OCI-LY7 (cell line): Measurements from ENCODE around the gene AFF3. TPM values are rescaled to one million over a fixed set of nuclear protein-coding genes. Genes with fewer than 3 reads are reported as not detected.

Experiments used
- BruUV-seq: library from RNA; stranded (reverse); fragments of 400-500 nt; replicated peaks from 2 replicates; lab custom pipeline; 2021; lab: Mats Ljungman, UMichigan
- CTCF ChIA-PET: fragments of 300-600 bp; sonication (Branson Sonifier 250); formaldehyde crosslinking; loops from one replicate; lab custom pipeline; 2022; ENCODE audit warnings: antibody characterized with exemption; ENCODE audit not compliant: unreplicated experiment; lab: Charles Lee
- POLR2A ChIA-PET: fragments of 300-600 bp; sonication (Branson Sonifier 250); formaldehyde crosslinking; loops from one replicate; lab custom pipeline; 2022; ENCODE audit warnings: antibody characterized with exemption; lab: Charles Lee
- DNase-seq: peaks from one replicate; pipeline ENCODE4 v3.0.0-alpha.2; 2015; ENCODE audit warnings: low spot score
- H2AFZ ChIP-seq: fragments of 200-600 bp; sonication (generic), shearing (Covaris generic); 2 replicates; pipeline ENCODE4 v1.6.1; 2014; ENCODE audit warnings: mild to moderate bottlenecking, antibody characterized with exemption, low read length, moderate library complexity
- H3K27ac ChIP-seq: fragments of 200-600 bp; sonication (generic); 2 replicates; pipeline ENCODE4 v1.5.1; 2014; ENCODE audit warnings: mixed run types, low read depth, mild to moderate bottlenecking, moderate library complexity, low read length, inconsistent platforms; ENCODE audit not compliant: poor library complexity, severe bottlenecking
- H3K36me3 ChIP-seq: fragments of 200-600 bp; sonication (generic); 2 replicates; pipeline ENCODE4 v1.6.1; 2014; ENCODE audit warnings: mild to moderate bottlenecking, antibody characterized with exemption, low read length, moderate library complexity, mixed read lengths; ENCODE audit not compliant: insufficient read depth
- H3K4me1 ChIP-seq: fragments of 200-600 bp; sonication (generic); 2 replicates; pipeline ENCODE4 v1.5.1; 2014; ENCODE audit warnings: mild to moderate bottlenecking, low read length; ENCODE audit not compliant: insufficient read depth, poor library complexity, severe bottlenecking
- H3K4me2 ChIP-seq: fragments of 200-600 bp; sonication (generic); 2 replicates; pipeline ENCODE4 v1.6.1; 2014; ENCODE audit warnings: mild to moderate bottlenecking, low read length
- H3K4me3 ChIP-seq: fragments of 200-600 bp; sonication (generic); 2 replicates; pipeline ENCODE4 v1.5.1; 2014; ENCODE audit warnings: mild to moderate bottlenecking, low read depth, low read length; ENCODE audit not compliant: poor library complexity, severe bottlenecking
- H3K79me2 ChIP-seq: fragments of 200-600 bp; sonication (generic); 2 replicates; pipeline ENCODE4 v1.6.1; 2016; ENCODE audit warnings: low read depth, mild to moderate bottlenecking, low read length, moderate library complexity, mixed read lengths; ENCODE audit not compliant: insufficient read depth
- H3K9me2 ChIP-seq: fragments of 200-600 bp; sonication (generic); 2 replicates; pipeline ENCODE4 v1.6.1; 2016; ENCODE audit warnings: mild to moderate bottlenecking, low read length, mixed read lengths; ENCODE audit not compliant: insufficient read depth
- H3K9me3 ChIP-seq: fragments of 200-600 bp; sonication (generic); 2 replicates; pipeline ENCODE4 v1.6.1; 2014; ENCODE audit warnings: mild to moderate bottlenecking, mixed run types, low read length, mixed read lengths
- H4K20me1 ChIP-seq: fragments of 200-600 bp; sonication (generic); 2 replicates; pipeline ENCODE4 v1.6.1; 2014; ENCODE audit warnings: mild to moderate bottlenecking, antibody characterized with exemption, low read length, moderate library complexity, mixed read lengths; ENCODE audit not compliant: insufficient read depth
- CTCF ChIP-seq: fragments of 200-600 bp; sonication (generic); conservative IDR thresholded peaks from 2 replicates; pipeline ENCODE4 v1.5.1; 2014; ENCODE audit warnings: mild to moderate bottlenecking, antibody characterized with exemption, low read length, moderate library complexity, mixed read lengths
- EZH2phosphoT487 ChIP-seq: fragments of 200-600 bp; sonication (generic); IDR thresholded peaks from 2 replicates; pipeline ENCODE4 v1.6.1; 2018; ENCODE audit warnings: low read depth, borderline replicate concordance, mild to moderate bottlenecking, mixed run types, antibody characterized with exemption, low read length, moderate library complexity, mixed read lengths
- intact Hi-C: fragments of 100-400 bp; cut with micrococcal nuclease; formaldehyde crosslinking; loops from one replicate; pipeline ENCODE4 v1.10.0; 2022; ENCODE audit not compliant: unreplicated experiment
- total RNA-seq, 2 experiments: library from RNA; depleted of rRNA in 1 of 2; stranded (reverse); fragments of >200 nt in 1 of 2; shearing (Covaris generic) in 1 of 2; gene quantifications; 2 replicates each; pipeline ENCODE4 v1.2.3, GENCODE V29; 2014 to 2022

The AFF3 gene
- total RNA-seq, 2 experiments from 2014 or later: 131 to 133 TPM

- no peaks in the 10 kb centered on the region for H3K4me1 ChIP-seq
- no peaks in the 10 kb centered on the region for H3K9me2 ChIP-seq
- intact Hi-C loops: no loop called here
- 0 out of 2 replicates have a peak, but pooled peaks cover 4% of the 10 kb centered on the region for H4K20me1 ChIP-seq
- no peaks in the 10 kb centered on the region for H3K9me3 ChIP-seq
- BruUV-seq: no TSS peak
- peaks cover 63% of the 10 kb centered on the region for H3K36me3 ChIP-seq
- H2AFZ ChIP-seq: no peak overlapping the region
- no peak overlapping the region for H3K4me2 ChIP-seq
- H3K79me2 ChIP-seq: no peaks in the 10 kb centered on the region
- TF ChIP-seq CTCF: no peak
- no peak for TF ChIP-seq EZH2phosphoT487
- no peak overlapping the region for H3K27ac ChIP-seq
- DNase-seq: no peak
- H3K4me3 ChIP-seq: no peak overlapping the region
- CTCF ChIA-PET: no interaction called here
- POLR2A ChIA-PET: interaction anchor here (1.2 to 2.5 kb wide), 2 partner anchors 12 to 26 kb away, joined by 3 to 5 read pairs; no protein-coding TSS in a partner anchor
Measured at GRCh38 chr2:100012561-100012960, 129.8 kb downstream of the AFF3 start.

- no peak overlapping the region for H2AFZ ChIP-seq
- H3K27ac ChIP-seq: no peak overlapping the region
- CTCF ChIA-PET: no interaction called here
- H3K4me3 ChIP-seq: no peak overlapping the region
- H3K9me3 ChIP-seq: no peaks in the 10 kb centered on the region
- no peak for TF ChIP-seq CTCF
- no peak for TF ChIP-seq EZH2phosphoT487
- DNase-seq: no peak
- no TSS peak for BruUV-seq
- POLR2A ChIA-PET: interaction anchor here (2.5 kb wide), 1 partner anchor 11 kb away, joined by 5 read pairs; no protein-coding TSS in a partner anchor
- no peak overlapping the region for H3K4me2 ChIP-seq
- intact Hi-C loops: no loop called here
- peaks cover 63% of the 10 kb centered on the region for H3K36me3 ChIP-seq
- no peaks in the 10 kb centered on the region for H3K79me2 ChIP-seq
- no peaks in the 10 kb centered on the region for H3K4me1 ChIP-seq
- H4K20me1 ChIP-seq: 0 out of 2 replicates have a peak, but pooled peaks cover 4% of the 10 kb centered on the region
- no peaks in the 10 kb centered on the region for H3K9me2 ChIP-seq
Measured at GRCh38 chr2:100011272-100011731, 131.1 kb downstream of the AFF3 start.

- no peak overlapping the region for H3K27ac ChIP-seq
- ChIA-PET CTCF (no interaction called here), POLR2A (interaction anchor here (0.5 to 1.2 kb wide), 3 partner anchors 25 to 87 kb away, joined by 3 read pairs; no protein-coding TSS in a partner anchor)
- DNase-seq: no peak
- H3K36me3 ChIP-seq: peaks cover 63% of the 10 kb centered on the region
- BruUV-seq: no TSS peak
- H3K79me2 ChIP-seq: no peaks in the 10 kb centered on the region
- no peak overlapping the region for H3K4me2 ChIP-seq
- no peak overlapping the region for H2AFZ ChIP-seq
- H3K4me1 ChIP-seq: no peaks in the 10 kb centered on the region
- H3K9me2 ChIP-seq: no peaks in the 10 kb centered on the region
- no peak overlapping the region for H3K4me3 ChIP-seq
- TF ChIP-seq CTCF (no peak), EZH2phosphoT487 (no peak)
- 0 out of 2 replicates have a peak, but pooled peaks cover 4% of the 10 kb centered on the region for H4K20me1 ChIP-seq
- H3K9me3 ChIP-seq: no peaks in the 10 kb centered on the region
- intact Hi-C loops: no loop called here
Measured at GRCh38 chr2:100010606-100011005, 131.8 kb downstream of the AFF3 start.
